Natural killer cell (primary cell): ENCODE data around the gene LYZL1. TPM values are rescaled to one million over a fixed set of nuclear protein-coding genes. Genes with fewer than 3 reads are reported as not detected.

ENCODE experiments used
- ATAC-seq, 3 donors: fragments of 150-1000 bp in 2 of 3; fragments of 200-7000 bp in 1 of 3; cut with Tn5 transposase; 1 replicate in 1 of 3; 2 replicates in 2 of 3; pipeline ENCODE4 v1.10.0; 2021; ENCODE audit warnings: mild to moderate bottlenecking in 2 of 3, moderate library complexity in 2 of 3
- DNase-seq, 2 donors: peaks; one replicate each; pipeline versions ENCODE4 v3.0.0 to v3.0.0-alpha.2; 2013 to 2021; ENCODE audit warnings: mixed read lengths in 1 of 2
- H3K27ac ChIP-seq: one replicate; pipeline ENCODE4 v1.5.1; 2013; ENCODE audit warnings: mild to moderate bottlenecking, low read length
- H3K27me3 ChIP-seq: one replicate; pipeline ENCODE4 v1.6.1; 2013; ENCODE audit warnings: low read length; ENCODE audit not compliant: control insufficient read depth, insufficient read depth
- H3K36me3 ChIP-seq: one replicate; pipeline ENCODE4 v1.6.1; 2013; ENCODE audit warnings: low read length; ENCODE audit not compliant: control insufficient read depth, insufficient read depth
- H3K4me1 ChIP-seq: one replicate; pipeline ENCODE4 v1.6.1; 2013; ENCODE audit warnings: low read length; ENCODE audit not compliant: control insufficient read depth, insufficient read depth
- H3K4me3 ChIP-seq: one replicate; pipeline ENCODE4 v1.5.1; 2013; ENCODE audit warnings: low read length
- H3K9me3 ChIP-seq: one replicate; pipeline ENCODE4 v1.6.1; 2013; ENCODE audit warnings: low read length; ENCODE audit not compliant: control insufficient read depth, insufficient read depth
- H3K27ac Mint-ChIP-seq, 2 donors: one replicate each; pipeline ENCODE4 v1.8.0; 2022; ENCODE audit warnings: mild to moderate bottlenecking in 2 of 2, mixed read lengths in 2 of 2, moderate library complexity in 1 of 2
- H3K27me3 Mint-ChIP-seq, 2 donors: one replicate each; pipeline ENCODE4 v1.8.0; 2022; ENCODE audit warnings: low read depth in 2 of 2, mixed read lengths in 2 of 2
- H3K36me3 Mint-ChIP-seq: one replicate; pipeline ENCODE4 v1.8.0; 2022; ENCODE audit warnings: mixed read lengths
- H3K4me1 Mint-ChIP-seq, 2 donors: one replicate each; pipeline ENCODE4 v1.8.0; 2022; ENCODE audit warnings: mixed read lengths in 2 of 2
- H3K4me3 Mint-ChIP-seq: one replicate; pipeline ENCODE4 v1.8.0; 2022; ENCODE audit warnings: mild to moderate bottlenecking, moderate library complexity, mixed read lengths
- H3K9me3 Mint-ChIP-seq, 2 donors: one replicate each; pipeline ENCODE4 v1.8.0; 2022; ENCODE audit warnings: mixed read lengths in 2 of 2
- CTCF ChIP-seq: fragments of 200-600 bp; IDR thresholded peaks from one replicate; pipeline ENCODE4 v1.8.0; 2022; ENCODE audit warnings: antibody characterized with exemption
- WGBS: methylation state at CpG from one replicate; pipeline ENCODE4 v1.1.7; 2013; ENCODE audit warnings: missing lambda C conversion rate; ENCODE audit not compliant: insufficient coverage; 5-methylcytosine and 5-hydroxymethylcytosine counted together
- intact Hi-C: fragments of 100-400 bp; cut with micrococcal nuclease; formaldehyde crosslinking; loops from one replicate; pipeline ENCODE4 v1.14.2; 2022
- total RNA-seq, 4 donors: library from RNA; stranded (reverse); fragments of 120-200 nt in 1 of 4; gene quantifications; one replicate each; pipeline versions ENCODE4 v1.2.3 to v1.2.4, GENCODE V29; 2013 to 2022

The LYZL1 gene
- total RNA-seq, 3 donors from 2014 or later (not counting 1 experiment from before 2014, with no cell fraction given) = not detected

GRCh38 chr10:29243066-29243465 is 45.8 kb upstream of the LYZL1 start:
- no peak for DNase-seq
- Histone ChIP-seq H3K36me3 (no peaks in the 10 kb centered on the region), H3K4me3 (no peak overlapping the region), H3K27me3 (no peaks in the 10 kb centered on the region), H3K27ac (no peak overlapping the region), H3K4me1 (no peaks in the 10 kb centered on the region), H3K9me3 (no peaks in the 10 kb centered on the region)
- Mint-ChIP-seq H3K36me3 (no peaks in the 10 kb centered on the region), H3K4me1 (no peaks in the 10 kb centered on the region), H3K27ac (no peak overlapping the region), H3K27me3 (peaks cover 7 to 14% of the 10 kb centered on the region in 2 donors), H3K9me3 (no peaks in the 10 kb centered on the region), H3K4me3 (no peak overlapping the region)
- 86% methylated on average over 5 of the region's 5 CpGs for WGBS
- intact Hi-C loops = no loop called here
- TF ChIP-seq CTCF = no peak
- ATAC-seq = no peak

GRCh38 chr10:29243750-29244149 is 45.1 kb upstream of the LYZL1 start:
- Histone ChIP-seq H3K27me3 (no peaks in the 10 kb centered on the region), H3K4me3 (no peak overlapping the region), H3K4me1 (no peaks in the 10 kb centered on the region), H3K27ac (no peak overlapping the region), H3K9me3 (no peaks in the 10 kb centered on the region), H3K36me3 (no peaks in the 10 kb centered on the region)
- Mint-ChIP-seq H3K4me3 (no peak overlapping the region), H3K27me3 (peaks cover 7 to 14% of the 10 kb centered on the region in 2 donors), H3K4me1 (no peaks in the 10 kb centered on the region), H3K9me3 (no peaks in the 10 kb centered on the region), H3K36me3 (no peaks in the 10 kb centered on the region), H3K27ac (no peak overlapping the region)
- no peak for DNase-seq
- WGBS = 100% methylated on average over 1 of the region's 1 CpG
- no peak for TF ChIP-seq CTCF
- no peak for ATAC-seq
- intact Hi-C loops = no loop called here

GRCh38 chr10:29244978-29245377 is 43.9 kb upstream of the LYZL1 start:
- no peaks in the 10 kb centered on the region for H3K9me3 Mint-ChIP-seq
- intact Hi-C loops = no loop called here
- H3K27ac Mint-ChIP-seq = no peak overlapping the region
- TF ChIP-seq CTCF = no peak
- Histone ChIP-seq H3K36me3 (no peaks in the 10 kb centered on the region), H3K4me3 (no peak overlapping the region), H3K27ac (no peak overlapping the region), H3K9me3 (no peaks in the 10 kb centered on the region), H3K27me3 (no peaks in the 10 kb centered on the region), H3K4me1 (no peaks in the 10 kb centered on the region)
- H3K36me3 Mint-ChIP-seq = no peaks in the 10 kb centered on the region
- DNase-seq (no peak), ATAC-seq (no peak)
- H3K4me1 Mint-ChIP-seq = no peaks in the 10 kb centered on the region
- peaks cover 7 to 14% of the 10 kb centered on the region in 2 donors for H3K27me3 Mint-ChIP-seq
- 92% methylated on average over 6 of the region's 7 CpGs for WGBS
- H3K4me3 Mint-ChIP-seq = no peak overlapping the region

GRCh38 chr10:29245476-29245875 is 43.4 kb upstream of the LYZL1 start:
- no peak overlapping the region for H3K4me3 ChIP-seq
- H3K27ac Mint-ChIP-seq = no peak overlapping the region
- no peaks in the 10 kb centered on the region for H3K27me3 ChIP-seq
- no peaks in the 10 kb centered on the region for H3K9me3 ChIP-seq
- WGBS = 90% methylated on average over 11 of the region's 11 CpGs
- ATAC-seq (no peak), DNase-seq (no peak)
- no peak overlapping the region for H3K27ac ChIP-seq
- no peak for TF ChIP-seq CTCF
- H3K4me1 Mint-ChIP-seq = no peaks in the 10 kb centered on the region
- H3K27me3 Mint-ChIP-seq = peaks cover 7 to 14% of the 10 kb centered on the region in 2 donors
- no peaks in the 10 kb centered on the region for H3K36me3 Mint-ChIP-seq
- no peaks in the 10 kb centered on the region for H3K9me3 Mint-ChIP-seq
- H3K4me3 Mint-ChIP-seq = no peak overlapping the region
- no peaks in the 10 kb centered on the region for H3K4me1 ChIP-seq
- intact Hi-C loops = no loop called here
- no peaks in the 10 kb centered on the region for H3K36me3 ChIP-seq
